Gastroesophageal sphincter (tissue), 3 donors: ENCODE data around the gene GPBP1.

Source experiments
- CTCF ChIP-seq, 4 experiments: fragments of 200-600 bp in 2 of 4; fragments of 450-650 bp in 2 of 4; sonication (generic) in 1 of 4; IDR thresholded peaks; one replicate each; pipeline ENCODE4 v1.5.1; 2017 to 2019; ENCODE audit warnings: antibody characterized with exemption in 4 of 4, mild to moderate bottlenecking in 2 of 4, moderate library complexity in 2 of 4
- POLR2A ChIP-seq, 2 donors: fragments of 450-650 bp; IDR thresholded peaks; one replicate each; pipeline ENCODE4 v1.6.1; 2017; ENCODE audit warnings: antibody characterized with exemption in 2 of 2, mild to moderate bottlenecking in 2 of 2, moderate library complexity in 1 of 2
- POLR2AphosphoS5 ChIP-seq: sonication (generic); formaldehyde crosslinking; IDR thresholded peaks from one replicate; pipeline ENCODE4 v1.6.1; 2017; ENCODE audit warnings: antibody characterized with exemption

- TF ChIP-seq CTCF (IDR thresholded peaks at IDR 0.05) (no peak), POLR2A (IDR thresholded peaks at IDR 0.05) (no peak), POLR2AphosphoS5 (no peak)
Observed at GRCh38 chr5:57258052-57258451, 84.2 kb downstream of the GPBP1 start.
